GM12878 (cell line): ENCODE results near the gene NEK3. TPM values are rescaled to one million over a fixed set of nuclear protein-coding genes. Genes with fewer than 3 reads are reported as not detected.

Source experiments
- ATAC-seq: fragments of 200-7000 bp; cut with Tn5 transposase; 3 replicates; pipeline ENCODE4 v1.9.1; 2020; ENCODE audit warnings: mild to moderate bottlenecking, moderate library complexity
- BruUV-seq: library from RNA; stranded (reverse); fragments of 400-500 nt; replicated peaks from 2 replicates; lab custom pipeline; 2021; lab: Mats Ljungman, UMichigan
- CTCF ChIA-PET: fragments of 300-600 bp; sonication (Branson Sonifier 250); formaldehyde crosslinking; extraction: SDS; loops from one replicate; lab custom pipeline; 2021; ENCODE audit warnings: inconsistent platforms; lab: Yijun Ruan, JAX
- POLR2A ChIA-PET: fragments of 350-600 bp; formaldehyde crosslinking; extraction: SDS; loops from one replicate; lab custom pipeline; 2021; ENCODE audit warnings: inconsistent platforms; lab: Charles Lee
- RAD21 ChIA-PET: fragments of 300-600 bp; sonication (Branson Sonifier 250); formaldehyde crosslinking; loops from one replicate; lab custom pipeline; 2023; ENCODE audit warnings: antibody characterized with exemption; ENCODE audit not compliant: unreplicated experiment; lab: Charles Lee
- SMC1A ChIA-PET: fragments of 300-600 bp; sonication (Branson Sonifier 250); formaldehyde crosslinking; loops from one replicate; lab custom pipeline; 2023; ENCODE audit not compliant: unreplicated experiment, uncharacterized antibody; lab: Charles Lee
- DNase-seq: peaks from one replicate; pipeline ENCODE4 v3.0.0-alpha.2; 2011; ENCODE audit warnings: low read depth, low spot score
- FAIRE-seq: peaks from 3 replicates; lab custom pipeline; 2011; peaks lifted over from hg19 to GRCh38; lab: Jason Lieb, UNC
- H2AFZ ChIP-seq: 2 replicates; pipeline ENCODE4 v1.6.0; 2011; ENCODE audit warnings: low read depth, low read length, control low read depth; ENCODE audit not compliant: control insufficient read depth
- H3K27ac ChIP-seq: 2 replicates; pipeline ENCODE4 v1.5.1; 2011; ENCODE audit warnings: control low read depth; ENCODE audit not compliant: control insufficient read depth, insufficient read depth
- H3K27me3 ChIP-seq, 2 experiments: replicated peaks in 1 of 2; 2 replicates each; pipeline versions ENCODE4 v1.6.0 to v1.6.1; 2011; ENCODE audit warnings: low read length in 1 of 2; ENCODE audit not compliant: control insufficient read depth in 2 of 2, insufficient read depth in 2 of 2
- H3K36me3 ChIP-seq, 2 experiments: 2 replicates each; pipeline ENCODE4 v1.5.1; 2011; ENCODE audit warnings: low read length in 1 of 2; ENCODE audit not compliant: control insufficient read depth in 2 of 2, insufficient read depth in 2 of 2
- H3K4me1 ChIP-seq: 2 replicates; pipeline ENCODE4 v1.6.1; 2011; ENCODE audit warnings: mild to moderate bottlenecking, low read length, moderate library complexity, mixed read lengths; ENCODE audit not compliant: control insufficient read depth, insufficient read depth
- H3K4me2 ChIP-seq: 2 replicates; pipeline ENCODE4 v1.6.0; 2011; ENCODE audit warnings: control low read depth; ENCODE audit not compliant: control insufficient read depth, insufficient read depth
- H3K4me3 ChIP-seq: fragments of 200-600 bp; sonication (generic); 2 replicates; pipeline ENCODE4 v1.5.1; 2016
- H3K79me2 ChIP-seq: 2 replicates; pipeline ENCODE4 v1.6.0; 2011; ENCODE audit warnings: low read length; ENCODE audit not compliant: control insufficient read depth, insufficient read depth
- H3K9ac ChIP-seq: 2 replicates; pipeline ENCODE4 v1.8.0; 2011; ENCODE audit warnings: low read length, control low read depth, mixed read lengths; ENCODE audit not compliant: control insufficient read depth, insufficient read depth
- H3K9me3 ChIP-seq: replicated peaks from 3 replicates; pipeline ENCODE4 v1.5.1; 2011; ENCODE audit warnings: mild to moderate bottlenecking, low read length; ENCODE audit not compliant: control insufficient read depth, insufficient read depth
- H4K20me1 ChIP-seq: 2 replicates; pipeline ENCODE4 v1.6.0; 2011; ENCODE audit not compliant: control insufficient read depth, insufficient read depth
- CREB1 ChIP-seq: IDR thresholded peaks from 2 replicates; pipeline ENCODE4 v1.6.1; 2012; ENCODE audit warnings: low read depth, mild to moderate bottlenecking, inconsistent platforms
- MTA2 ChIP-seq: fragments of 450-650 bp; IDR thresholded peaks from 2 replicates; pipeline ENCODE4 v1.6.1; 2016; ENCODE audit warnings: low read depth, mild to moderate bottlenecking, moderate library complexity
- POU2F2 ChIP-seq: IDR thresholded peaks from 3 replicates; pipeline ENCODE4 v1.6.1; 2011; ENCODE audit warnings: low read depth, mild to moderate bottlenecking, low read length, borderline replicate concordance
- SKIL ChIP-seq: fragments of 450-650 bp; IDR thresholded peaks from 2 replicates; pipeline ENCODE4 v1.6.1; 2017; ENCODE audit warnings: mild to moderate bottlenecking, low read depth, inconsistent platforms; ENCODE audit not compliant: poor library complexity, severe bottlenecking
- SPI1 ChIP-seq: IDR thresholded peaks from 2 replicates; pipeline ENCODE4 v1.6.1; 2011; ENCODE audit warnings: low read depth, mild to moderate bottlenecking, low read length, moderate library complexity, borderline replicate concordance; ENCODE audit not compliant: insufficient read depth
- YY1 ChIP-seq: IDR thresholded peaks from 2 replicates; pipeline ENCODE4 v1.6.1; 2011; ENCODE audit warnings: low read depth, mild to moderate bottlenecking, low read length
- ZNF592 ChIP-seq: fragments of 450-650 bp; IDR thresholded peaks from 2 replicates; pipeline ENCODE4 v1.6.1; 2017; ENCODE audit warnings: mild to moderate bottlenecking, moderate library complexity
- ZNF687 ChIP-seq: fragments of 450-650 bp; IDR thresholded peaks from 2 replicates; pipeline ENCODE4 v1.6.1; 2017; ENCODE audit warnings: mild to moderate bottlenecking, moderate library complexity
- WGBS: methylation state at CpG from one replicate; pipeline ENCODE4 v1.1.6; 2016; ENCODE audit warnings: low lambda C conversion rate; ENCODE audit not compliant: insufficient replicate concordance, insufficient coverage; ENCODE audit errors: missing lambda C conversion rate; 5-methylcytosine and 5-hydroxymethylcytosine counted together
- in situ Hi-C: fragments of 300-500 bp; cut with MboI; formaldehyde crosslinking; loops from 9 replicates; pipeline ENCODE4 v1.14.3; 2018; ENCODE audit warnings: mixed read lengths
- intact Hi-C: fragments of 100-400 bp; cut with micrococcal nuclease; formaldehyde crosslinking; loops from one replicate; pipeline ENCODE4 v1.14.2; 2022; ENCODE audit not compliant: unreplicated experiment
- polyA plus RNA-seq, 11 experiments: library from polyadenylated mRNA; depleted of rRNA in 4 of 11; unstranded in 6 of 11; stranded (reverse) in 5 of 11; fragments of >200 nt; fragmentation: Nextera tagmentation in 4 of 11; fragmentation: Illumina TruSeq in 1 of 11; extraction: Ambion mirVana in 4 of 11; extraction: Trizol in 1 of 11; gene quantifications; 1 replicate in 1 of 11; 2 replicates in 10 of 11; pipeline versions ENCODE4 v1.2.1 to v1.2.3, GENCODE V29; 2011 to 2016; ENCODE audit warnings: inconsistent platforms in 2 of 11, missing spikeins in 2 of 11, low read depth in 1 of 11
- total RNA-seq, 4 experiments: library from RNA; depleted of rRNA in 3 of 4; stranded (reverse); fragments of >200 nt in 3 of 4; fragmentation: Illumina TruSeq in 1 of 4; extraction: Trizol in 1 of 4; gene quantifications; 2 replicates each; pipeline versions ENCODE4 v1.2.1 to v1.2.3, GENCODE V29; 2013 to 2021

Gene NEK3
- total and polyA plus RNA-seq, 10 of the 15 experiments (the other 5 are each of a cell fraction or from before 2014, with no cell fraction given), result 2.9 to 9.3 (median 5.9) TPM

- Histone ChIP-seq H3K4me1 (peaks cover 5% of the 10 kb centered on the region; the same call in 1 of the 2 replicates), H3K79me2 (no peaks in the 10 kb centered on the region), H3K9ac (peak overlapping the region; percentile 42; the same call in 1 of the 2 replicates), H3K9me3 (no peaks in the 10 kb centered on the region), H3K36me3 (no peaks in the 10 kb centered on the region), H3K4me3 (peak overlapping the region; percentile 79), H2AFZ (peak overlapping the region; percentile 49), H3K27ac (0 out of 2 replicates have a peak overlapping the region, but pooled peaks have one; percentile 13), H4K20me1 (no peaks in the 10 kb centered on the region), H3K4me2 (peak overlapping the region; percentile 89), H3K27me3 (no peaks in the 10 kb centered on the region)
- CTCF ChIA-PET, result interaction anchor here (1.0 to 1.4 kb wide), 2 partner anchors 24 to 36 kb away, joined by 3 to 4 read pairs; no protein-coding TSS in a partner anchor
- no TSS peak for BruUV-seq
- in situ Hi-C loops (no loop called here), intact Hi-C loops (loop anchor here (2.0 kb wide), 1 partner anchor 36 kb away; no protein-coding TSS in a partner anchor)
- 17% methylated on average over 17 of the region's 17 CpGs for WGBS
- no peak for FAIRE-seq
- peak; percentile 1 for DNase-seq
- RAD21 ChIA-PET, result no interaction called here
- ATAC-seq, result peak; percentile 70
- POLR2A ChIA-PET, result interaction anchor here (0.6 kb wide), 1 partner anchor 120 kb away, joined by 3 read pairs; no protein-coding TSS in a partner anchor
- SMC1A ChIA-PET, result interaction anchor here (1.6 kb wide), 1 partner anchor 32 kb away, joined by 3 read pairs; no protein-coding TSS in a partner anchor
- TF ChIP-seq POU2F2, result no peak
- TF ChIP-seq ZNF592, result peak; percentile 97; the same call in 1 of the 2 replicates
- TF ChIP-seq SKIL, result peak; percentile 47
- TF ChIP-seq CREB1, result no peak
- peak; percentile 93 for TF ChIP-seq ZNF687
- peak; percentile 35; the same call in 1 of the 2 replicates for TF ChIP-seq YY1
- peak; percentile 83 for TF ChIP-seq SPI1
- TF ChIP-seq MTA2, result peak; percentile 22; the same call in 1 of the 2 replicates
Measured at GRCh38 chr13:52158629-52159158, 703 bp downstream of the NEK3 start.
